ACC112 (cell line): ENCODE results near the gene CLCN3.
"Not testable (repeated sequence)": the region's sequence is repeated elsewhere in the genome, so short reads cannot be mapped to it uniquely, and the experiment has no call there.

Source experiments
- H2AFZ ChIP-seq: fragments of 200-600 bp; sonication (generic); one replicate; pipeline ENCODE4 v1.6.0; 2017; ENCODE audit warnings: antibody characterized with exemption, low read length; ENCODE audit not compliant: unreplicated experiment
- H3K27ac ChIP-seq: fragments of 200-600 bp; sonication (generic); 2 replicates; pipeline ENCODE4 v1.5.1; 2014; ENCODE audit warnings: low read depth, mild to moderate bottlenecking, antibody characterized with exemption, low read length, moderate library complexity
- H3K27me3 ChIP-seq: fragments of 200-600 bp; sonication (generic); 2 replicates; pipeline ENCODE4 v1.6.1; 2014; ENCODE audit warnings: mild to moderate bottlenecking, antibody characterized with exemption, low read length, moderate library complexity, mixed read lengths; ENCODE audit not compliant: insufficient read depth
- H3K36me3 ChIP-seq: fragments of 200-600 bp; sonication (generic); 2 replicates; pipeline ENCODE4 v1.6.1; 2016; ENCODE audit warnings: mild to moderate bottlenecking, antibody characterized with exemption, low read length, moderate library complexity, mixed read lengths; ENCODE audit not compliant: insufficient read depth
- H3K4me1 ChIP-seq: fragments of 200-600 bp; sonication (generic); one replicate; pipeline ENCODE4 v1.6.1; 2016; ENCODE audit warnings: low read length, mixed read lengths; ENCODE audit not compliant: insufficient read depth, unreplicated experiment, control insufficient read depth
- H3K4me3 ChIP-seq: fragments of 200-600 bp; sonication (generic); 2 replicates; pipeline ENCODE4 v1.5.1; 2014; ENCODE audit warnings: mild to moderate bottlenecking, low read depth, low read length
- H3K79me2 ChIP-seq: fragments of 200-600 bp; sonication (generic); one replicate; pipeline ENCODE4 v1.6.0; 2016; ENCODE audit warnings: low read length; ENCODE audit not compliant: control insufficient read depth, unreplicated experiment, insufficient read depth

CLCN3 gene

GRCh38 chr4:169698331-169698730, 78.0 kb downstream of the CLCN3 start:
- Histone ChIP-seq H3K4me1 (no peaks in the 10 kb centered on the region), H3K27ac (no peak overlapping the region), H2AFZ (no peak overlapping the region), H3K79me2 (no peaks in the 10 kb centered on the region), H3K36me3 (peaks cover 10% of the 10 kb centered on the region; the same call in 1 of the 2 replicates), H3K27me3 (no peaks in the 10 kb centered on the region), H3K4me3 (no peak overlapping the region)

- 0 out of 2 replicates have a peak overlapping the region, but pooled peaks have one; percentile 1 for H3K27ac ChIP-seq
- H2AFZ ChIP-seq = no peak overlapping the region
- peaks cover 8% of the 10 kb centered on the region for H3K36me3 ChIP-seq
- H3K4me1 ChIP-seq = no peaks in the 10 kb centered on the region
- H3K4me3 ChIP-seq = no peak overlapping the region
- H3K79me2 ChIP-seq = no peaks in the 10 kb centered on the region
- H3K27me3 ChIP-seq = no peaks in the 10 kb centered on the region
These were observed 87.7 kb downstream of the CLCN3 start for GRCh38 chr4:169707958-169708643.

DNA sequence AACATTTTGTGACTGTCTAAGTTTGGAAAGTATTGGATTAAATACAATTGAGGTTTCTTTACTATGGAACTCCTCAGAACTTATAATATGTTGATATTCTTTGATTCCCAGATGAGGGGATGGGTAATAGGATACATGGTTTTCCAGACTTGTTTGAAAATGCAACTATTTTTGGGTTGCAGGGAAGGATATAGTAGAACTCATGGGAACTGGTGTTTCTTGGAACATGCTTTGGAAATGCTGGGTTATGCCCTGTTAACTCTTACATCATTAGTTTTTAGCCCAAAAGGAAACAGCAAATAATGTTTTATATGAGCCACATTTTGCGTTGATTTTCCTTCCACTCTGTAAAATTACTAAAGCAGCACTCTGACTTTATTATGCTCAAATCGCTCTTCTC, 95.4 kb downstream of the CLCN3 start:
- H3K4me3 ChIP-seq = no peak overlapping the region
- no peak overlapping the region for H3K27ac ChIP-seq
- peaks cover 17% of the 10 kb centered on the region for H3K4me1 ChIP-seq
- H2AFZ ChIP-seq = no peak overlapping the region
- no peaks in the 10 kb centered on the region for H3K79me2 ChIP-seq
- no peaks in the 10 kb centered on the region for H3K27me3 ChIP-seq
- peaks cover 3% of the 10 kb centered on the region; the same call in 1 of the 2 replicates for H3K36me3 ChIP-seq

DNA sequence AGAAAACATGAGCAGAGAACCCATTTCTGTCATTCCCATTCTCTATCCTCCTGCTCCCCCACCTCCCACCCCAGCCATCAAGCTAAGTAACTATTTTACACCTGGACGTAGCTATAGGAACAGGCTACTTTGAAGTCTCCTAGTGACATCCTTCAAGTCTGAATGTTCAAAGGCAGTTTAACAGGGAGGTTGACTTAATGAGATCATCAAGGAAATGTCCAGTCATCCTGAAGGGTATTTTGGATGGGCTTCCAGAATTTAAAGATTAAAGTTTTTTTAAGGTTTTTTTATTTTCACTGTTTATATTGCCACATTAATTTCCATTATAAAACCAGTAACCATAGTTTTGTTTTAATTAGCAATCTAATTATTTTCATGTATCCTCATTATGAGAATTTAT, 96.3 kb downstream of the CLCN3 start:
- no peak overlapping the region for H2AFZ ChIP-seq

GRCh38 chr4:169720529-169720928, 100.2 kb downstream of the CLCN3 start:
- no peaks in the 10 kb centered on the region for H3K79me2 ChIP-seq
- H3K27ac ChIP-seq = no peak overlapping the region
- no peaks in the 10 kb centered on the region for H3K36me3 ChIP-seq
- H3K4me1 ChIP-seq = peaks cover 15% of the 10 kb centered on the region
- no peak overlapping the region for H2AFZ ChIP-seq
- H3K27me3 ChIP-seq = no peaks in the 10 kb centered on the region
- H3K4me3 ChIP-seq = no peak overlapping the region

More for the DNA sequence above, 96.3 kb downstream of the CLCN3 start:
- Histone ChIP-seq H3K79me2 (no peaks in the 10 kb centered on the region), H3K4me1 (peaks cover 17% of the 10 kb centered on the region), H3K36me3 (peaks cover 3% of the 10 kb centered on the region; the same call in 1 of the 2 replicates), H3K27ac (peak overlapping the region; percentile 16; the same call in 1 of the 2 replicates), H3K27me3 (no peaks in the 10 kb centered on the region), H3K4me3 (no peak overlapping the region)

- no peak overlapping the region for H2AFZ ChIP-seq
- H3K27me3 ChIP-seq = no peaks in the 10 kb centered on the region
- H3K4me1 ChIP-seq = no peaks in the 10 kb centered on the region
- no peaks in the 10 kb centered on the region for H3K79me2 ChIP-seq
- no peak overlapping the region for H3K27ac ChIP-seq
- no peaks in the 10 kb centered on the region for H3K36me3 ChIP-seq
- no peak overlapping the region for H3K4me3 ChIP-seq
These were observed 103.0 kb downstream of the CLCN3 start for GRCh38 chr4:169723207-169723965.

DNA sequence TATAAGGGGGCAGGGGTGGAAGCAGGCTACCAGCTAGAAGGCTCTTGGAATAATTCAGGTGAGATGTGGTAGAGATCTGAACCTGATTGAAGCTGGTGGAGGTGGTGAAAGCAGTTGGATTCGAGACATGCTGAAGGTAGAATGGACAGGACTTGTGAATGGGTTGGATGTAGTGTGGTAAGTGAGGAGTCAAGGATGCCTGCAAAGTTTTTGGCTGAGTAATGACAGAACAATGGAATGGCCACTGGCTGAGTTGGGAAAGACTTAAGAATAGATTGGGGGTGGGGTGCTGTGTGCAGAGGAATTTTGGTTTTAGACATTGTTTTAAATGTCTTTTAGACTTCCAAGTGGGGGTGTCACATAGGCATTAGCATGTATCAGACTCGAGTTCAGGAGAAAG, 103.9 kb downstream of the CLCN3 start:
- Histone ChIP-seq H3K27me3 (no peaks in the 10 kb centered on the region), H3K4me1 (no peaks in the 10 kb centered on the region), H3K27ac (no peak overlapping the region), H2AFZ (no peak overlapping the region), H3K4me3 (no peak overlapping the region), H3K36me3 (no peaks in the 10 kb centered on the region), H3K79me2 (no peaks in the 10 kb centered on the region)

DNA sequence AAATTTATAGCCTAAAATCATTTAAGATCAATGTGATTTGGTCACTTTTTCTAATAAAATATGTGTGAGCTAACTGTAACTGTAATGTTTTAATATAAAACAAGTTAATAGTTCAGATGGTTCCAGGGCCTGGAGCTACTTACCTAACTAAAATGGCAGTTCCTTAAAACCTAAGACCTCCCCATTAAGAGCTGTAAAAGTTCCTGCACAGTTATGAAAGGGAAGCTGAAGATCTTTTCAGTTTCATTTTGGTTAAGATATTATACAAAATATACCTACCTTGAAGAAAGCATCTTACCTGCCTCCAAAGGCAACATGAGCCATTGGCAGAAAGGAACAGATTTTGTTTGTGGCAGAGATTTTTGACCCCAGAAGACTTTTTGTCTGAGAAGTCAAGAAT, 107.2 kb downstream of the CLCN3 start:
- H3K27me3 ChIP-seq = no peaks in the 10 kb centered on the region
- H2AFZ ChIP-seq = no peak overlapping the region
- H3K4me3 ChIP-seq = no peak overlapping the region
- H3K27ac ChIP-seq = no peak overlapping the region
- no peaks in the 10 kb centered on the region for H3K4me1 ChIP-seq
- no peaks in the 10 kb centered on the region for H3K36me3 ChIP-seq
- no peaks in the 10 kb centered on the region for H3K79me2 ChIP-seq

DNA sequence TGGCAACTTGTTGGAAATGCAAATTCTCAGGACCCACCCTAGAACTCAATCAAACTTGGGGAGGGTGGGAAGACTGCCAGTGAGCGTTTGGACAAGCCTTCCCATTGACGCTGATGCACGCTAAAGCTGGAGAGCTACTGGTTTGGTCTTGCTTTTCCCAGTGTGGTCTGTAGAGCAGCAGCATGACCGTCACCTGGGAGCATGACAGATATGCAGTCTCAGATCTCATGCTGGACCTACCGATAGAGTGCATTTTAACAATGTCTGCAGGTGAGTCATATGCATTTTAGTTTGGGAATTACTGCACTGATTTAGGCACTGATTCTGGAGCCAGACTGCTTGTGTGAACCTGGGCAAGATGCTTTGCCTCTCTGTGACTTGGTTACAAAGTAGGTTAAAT, 110.2 kb downstream of the CLCN3 start:
- H3K4me1 ChIP-seq = no peaks in the 10 kb centered on the region
- H3K4me3 ChIP-seq = no peak overlapping the region
- H3K27ac ChIP-seq = no peak overlapping the region
- no peaks in the 10 kb centered on the region for H3K27me3 ChIP-seq
- H2AFZ ChIP-seq = no peak overlapping the region
- no peaks in the 10 kb centered on the region for H3K79me2 ChIP-seq
- H3K36me3 ChIP-seq = no peaks in the 10 kb centered on the region

DNA sequence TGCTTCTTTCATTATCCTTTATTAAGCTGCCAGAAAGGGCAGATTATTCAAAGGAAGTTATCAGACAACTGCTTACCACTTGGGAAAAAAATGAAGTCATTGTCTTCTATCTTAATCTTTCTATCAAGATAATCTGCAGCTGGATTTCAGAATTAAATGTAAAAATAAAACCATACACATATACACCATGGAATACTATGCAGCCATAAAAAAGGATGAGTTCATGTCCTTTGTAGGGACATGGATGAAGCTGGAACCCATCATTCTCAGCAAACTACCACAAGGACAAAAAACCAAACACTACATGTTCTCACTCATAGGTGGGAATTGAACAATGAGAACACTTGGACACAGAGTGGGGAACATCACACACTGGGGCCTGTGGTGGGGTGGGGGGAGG, 118.2 kb downstream of the CLCN3 start:
- H2AFZ ChIP-seq, H3K27me3 ChIP-seq, H3K4me3 ChIP-seq, H3K27ac ChIP-seq, H3K36me3 ChIP-seq, H3K4me1 ChIP-seq, H3K79me2 ChIP-seq: not testable (repeated sequence)

DNA sequence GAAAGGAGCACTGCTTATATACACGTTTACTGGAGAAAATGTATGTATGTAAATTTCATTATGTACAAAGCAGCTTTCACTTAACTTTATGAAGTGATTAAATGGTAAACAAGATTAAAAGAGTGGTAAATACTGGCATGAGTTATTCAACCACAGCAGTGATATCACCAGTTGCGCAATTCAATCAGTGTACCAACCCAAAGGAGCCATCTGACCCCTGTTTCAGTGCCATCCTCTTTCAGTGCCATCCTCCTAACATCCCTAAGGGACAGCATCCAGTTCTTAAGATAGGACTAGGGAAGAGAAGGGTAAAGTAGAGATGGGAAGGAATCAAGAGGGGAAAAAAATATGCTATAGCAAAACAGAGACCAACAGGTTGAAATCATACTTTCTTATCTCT, 121.2 kb downstream of the CLCN3 start:
- H3K36me3 ChIP-seq = peaks cover 9% of the 10 kb centered on the region; the same call in 1 of the 2 replicates
- H2AFZ ChIP-seq = no peak overlapping the region
- H3K4me1 ChIP-seq = peaks cover 27% of the 10 kb centered on the region
- H3K27ac ChIP-seq = no peak overlapping the region
- no peak overlapping the region for H3K4me3 ChIP-seq
- H3K27me3 ChIP-seq = no peaks in the 10 kb centered on the region
- no peaks in the 10 kb centered on the region for H3K79me2 ChIP-seq
